ENCODE measurements around the gene TLDC2.

DNA sequence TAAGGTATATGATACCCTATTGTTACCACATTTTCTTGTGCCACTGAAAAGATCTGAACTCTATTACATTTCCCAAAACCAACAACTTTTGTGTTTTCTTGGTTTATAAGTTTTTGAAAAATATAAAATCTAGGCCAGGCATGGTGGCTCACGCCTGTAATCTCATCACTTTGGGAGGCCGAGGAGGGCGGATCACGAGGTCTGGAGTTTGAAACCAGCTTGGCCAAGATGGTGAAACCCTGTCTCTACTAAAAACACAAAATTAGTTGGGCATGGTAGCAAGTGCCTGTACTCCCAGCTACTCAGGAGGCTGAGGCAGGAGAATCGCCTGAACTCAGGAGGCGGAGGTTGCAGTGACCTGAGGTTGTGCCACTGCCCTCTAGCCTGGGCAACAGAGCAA lies 41.3 kb downstream of the TLDC2 start:
- TF ChIP-seq EP300 (IDR thresholded peaks at IDR 0.05) (no peak), POLR2AphosphoS5 (IDR thresholded peaks at IDR 0.05) (no peak), CTCF (IDR thresholded peaks at IDR 0.05) (no peak), POLR2A (IDR thresholded peaks at IDR 0.05) (no peak)
